NCI-H128 (cell line): Measurements from ENCODE around the gene TANC2.

Experiments
- DNase-seq: peaks from one replicate; lab custom pipeline; 2025; ENCODE audit not compliant: unreplicated experiment; lab: John Stamatoyannopoulos, UW

The TANC2 gene

GRCh38 chr17:62999736-63000135 lies 33.7 kb downstream of the TANC2 start:
- no peak for DNase-seq

GRCh38 chr17:63001689-63002394 lies 35.8 kb downstream of the TANC2 start:
- DNase-seq, result no peak

GRCh38 chr17:63002625-63003024 lies 36.6 kb downstream of the TANC2 start:
- DNase-seq, result no peak

GRCh38 chr17:63015824-63016223 lies 49.8 kb downstream of the TANC2 start:
- DNase-seq, result no peak
